ENCODE measurements around the gene BNIP3. TPM values are rescaled to one million over a fixed set of nuclear protein-coding genes. Genes with fewer than 3 reads are reported as not detected.

Gene BNIP3
- total and polyA plus RNA-seq, 4 donors: 36.8 to 151 (median 114) TPM

DNA sequence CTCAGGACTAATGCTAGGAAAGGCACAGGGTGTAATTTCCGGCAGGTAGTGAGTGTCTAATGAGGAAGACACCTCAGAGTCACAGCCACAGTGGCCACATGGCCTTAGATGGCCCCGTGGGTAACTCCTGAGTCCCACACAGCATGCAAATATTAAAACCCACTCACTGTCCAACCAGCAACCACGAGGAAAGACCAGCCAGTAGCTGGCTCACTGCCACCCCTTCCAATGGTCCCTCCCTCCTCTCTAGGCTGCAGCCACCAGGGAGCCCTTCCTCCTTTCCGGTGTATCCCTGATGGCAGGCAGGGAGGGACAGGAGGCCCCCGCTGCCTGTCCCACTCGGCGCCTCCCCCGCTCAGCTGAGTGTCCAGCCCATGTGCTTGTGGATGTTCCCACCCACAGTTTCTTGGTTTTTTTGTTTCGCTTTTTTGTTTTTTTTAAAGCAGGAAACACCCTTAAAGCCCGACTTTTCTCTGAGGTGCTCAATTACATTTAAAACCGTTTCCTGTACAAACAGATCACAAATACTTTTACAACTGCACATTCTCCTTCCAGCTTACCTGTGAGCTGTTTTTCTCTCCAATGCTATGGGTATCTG lies 9.2 kb downstream of the BNIP3 start:
- no peaks in the 10 kb centered on the region for H3K27me3 ChIP-seq (ENCODE audit: control insufficient read depth in 4 of 4, insufficient read depth in 4 of 4, low read length in 3 of 4)
- DNase-seq (ENCODE audit: low spot score): no peak

More for the DNA sequence above, 9.2 kb downstream of the BNIP3 start:
- no peak for TF ChIP-seq RXRA (IDR thresholded peaks at IDR 0.05)
- no peak for TF ChIP-seq HNF4A (conservative IDR thresholded peaks at IDR 0.05)
- no peak for TF ChIP-seq CTCF (IDR thresholded peaks at IDR 0.05; ENCODE audit: low read depth, low read length, missing input control)
- TF ChIP-seq, protein P1, sequence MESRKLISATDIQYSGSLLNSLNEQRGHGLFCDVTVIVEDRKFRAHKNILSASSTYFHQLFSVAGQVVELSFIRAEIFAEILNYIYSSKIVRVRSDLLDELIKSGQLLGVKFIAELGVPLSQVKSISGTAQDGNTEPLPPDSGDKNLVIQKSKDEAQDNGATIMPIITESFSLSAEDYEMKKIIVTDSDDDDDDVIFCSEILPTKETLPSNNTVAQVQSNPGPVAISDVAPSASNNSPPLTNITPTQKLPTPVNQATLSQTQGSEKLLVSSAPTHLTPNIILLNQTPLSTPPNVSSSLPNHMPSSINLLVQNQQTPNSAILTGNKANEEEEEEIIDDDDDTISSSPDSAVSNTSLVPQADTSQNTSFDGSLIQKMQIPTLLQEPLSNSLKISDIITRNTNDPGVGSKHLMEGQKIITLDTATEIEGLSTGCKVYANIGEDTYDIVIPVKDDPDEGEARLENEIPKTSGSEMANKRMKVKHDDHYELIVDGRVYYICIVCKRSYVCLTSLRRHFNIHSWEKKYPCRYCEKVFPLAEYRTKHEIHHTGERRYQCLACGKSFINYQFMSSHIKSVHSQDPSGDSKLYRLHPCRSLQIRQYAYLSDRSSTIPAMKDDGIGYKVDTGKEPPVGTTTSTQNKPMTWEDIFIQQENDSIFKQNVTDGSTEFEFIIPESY (IDR thresholded peaks at IDR 0.05): no peak
- TF ChIP-seq FOXA1 (IDR thresholded peaks at IDR 0.05): no peak
- TF ChIP-seq REST (IDR thresholded peaks at IDR 0.05): no peak
- no peak for TF ChIP-seq SP1 (IDR thresholded peaks at IDR 0.05)
- no peak for TF ChIP-seq FOXA2 (IDR thresholded peaks at IDR 0.05)
- TF ChIP-seq JUND (IDR thresholded peaks at IDR 0.05): no peak
- TF ChIP-seq YY1 (IDR thresholded peaks at IDR 0.05): no peak
- TF ChIP-seq TAF1 (conservative IDR thresholded peaks at IDR 0.05): no peak
- TF ChIP-seq NR2F2 (IDR thresholded peaks at IDR 0.05): no peak
- H3K36me3 ChIP-seq (ENCODE audit: control insufficient read depth in 4 of 4, insufficient read depth in 3 of 4, low read depth in 1 of 4, low read length in 3 of 4): peaks cover 19 to 39% (median 23%) of the 10 kb centered on the region in 4 donors
- H3K4me1 ChIP-seq (ENCODE audit: control insufficient read depth in 4 of 4, insufficient read depth in 4 of 4, low read length in 3 of 4): peaks cover under 1 to 15% (median 8%) of the 10 kb centered on the region in 4 donors
- no peak overlapping the region for H3K9ac ChIP-seq (ENCODE audit: low read depth in 1 of 2, low read length in 2 of 2)
- H3K4me3 ChIP-seq (ENCODE audit: low read depth in 1 of 3, low read length in 3 of 3): no peak overlapping the region
- 61% methylated on average over 11 of the region's 11 CpGs for WGBS
- no peaks in the 10 kb centered on the region for H3K9me3 ChIP-seq (ENCODE audit: control insufficient read depth in 4 of 4, low read length in 3 of 4)
- no peak overlapping the region for H3K27ac ChIP-seq (ENCODE audit: low read depth in 1 of 2, low read length in 2 of 2)

Measured in liver (tissue), 9 donors.